GM12874 (cell line): ENCODE data around the gene TREX2.

Experiments
- TF ChIP-seq, protein P1 (sequence below): IDR thresholded peaks from 2 replicates; pipeline ENCODE4 v1.5.1; 2011; ENCODE audit warnings: low read depth, mild to moderate bottlenecking, control low read depth, low read length, moderate library complexity; ENCODE audit not compliant: insufficient read depth

TREX2 gene

DNA sequence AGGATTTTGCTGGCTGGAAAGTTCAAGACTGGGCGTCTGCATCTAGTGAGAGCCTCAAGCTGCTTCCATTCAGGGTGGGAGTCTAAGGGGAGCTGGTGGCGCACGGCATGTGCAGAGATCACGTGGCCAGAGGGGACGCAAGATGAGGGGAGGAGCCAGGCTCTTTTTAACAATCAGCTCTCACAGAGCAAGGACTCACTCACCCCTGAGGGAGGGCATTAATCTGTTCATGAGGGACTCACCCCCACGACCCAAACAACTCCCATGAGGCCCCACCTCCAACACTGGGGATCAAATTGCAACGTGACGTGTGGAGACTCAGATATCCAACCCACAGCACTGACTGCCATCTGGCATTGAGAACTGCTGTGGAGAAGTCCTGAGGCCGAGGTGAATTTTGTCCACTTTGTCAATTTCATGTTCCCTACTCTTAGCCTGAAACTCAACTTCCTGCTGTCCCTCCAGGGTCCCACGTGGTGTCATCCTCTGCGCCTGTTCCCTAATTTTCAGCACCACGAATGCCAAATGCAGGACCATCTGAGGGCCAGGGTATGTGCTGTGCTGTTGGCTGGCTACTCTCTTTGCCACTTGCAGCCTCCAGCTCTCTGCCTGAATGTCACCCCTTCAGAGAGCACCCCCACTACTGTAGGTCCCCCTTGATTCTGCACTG is 28.9 kb downstream of the TREX2 start:
- TF ChIP-seq, protein P1, sequence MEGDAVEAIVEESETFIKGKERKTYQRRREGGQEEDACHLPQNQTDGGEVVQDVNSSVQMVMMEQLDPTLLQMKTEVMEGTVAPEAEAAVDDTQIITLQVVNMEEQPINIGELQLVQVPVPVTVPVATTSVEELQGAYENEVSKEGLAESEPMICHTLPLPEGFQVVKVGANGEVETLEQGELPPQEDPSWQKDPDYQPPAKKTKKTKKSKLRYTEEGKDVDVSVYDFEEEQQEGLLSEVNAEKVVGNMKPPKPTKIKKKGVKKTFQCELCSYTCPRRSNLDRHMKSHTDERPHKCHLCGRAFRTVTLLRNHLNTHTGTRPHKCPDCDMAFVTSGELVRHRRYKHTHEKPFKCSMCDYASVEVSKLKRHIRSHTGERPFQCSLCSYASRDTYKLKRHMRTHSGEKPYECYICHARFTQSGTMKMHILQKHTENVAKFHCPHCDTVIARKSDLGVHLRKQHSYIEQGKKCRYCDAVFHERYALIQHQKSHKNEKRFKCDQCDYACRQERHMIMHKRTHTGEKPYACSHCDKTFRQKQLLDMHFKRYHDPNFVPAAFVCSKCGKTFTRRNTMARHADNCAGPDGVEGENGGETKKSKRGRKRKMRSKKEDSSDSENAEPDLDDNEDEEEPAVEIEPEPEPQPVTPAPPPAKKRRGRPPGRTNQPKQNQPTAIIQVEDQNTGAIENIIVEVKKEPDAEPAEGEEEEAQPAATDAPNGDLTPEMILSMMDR = no peak

DNA sequence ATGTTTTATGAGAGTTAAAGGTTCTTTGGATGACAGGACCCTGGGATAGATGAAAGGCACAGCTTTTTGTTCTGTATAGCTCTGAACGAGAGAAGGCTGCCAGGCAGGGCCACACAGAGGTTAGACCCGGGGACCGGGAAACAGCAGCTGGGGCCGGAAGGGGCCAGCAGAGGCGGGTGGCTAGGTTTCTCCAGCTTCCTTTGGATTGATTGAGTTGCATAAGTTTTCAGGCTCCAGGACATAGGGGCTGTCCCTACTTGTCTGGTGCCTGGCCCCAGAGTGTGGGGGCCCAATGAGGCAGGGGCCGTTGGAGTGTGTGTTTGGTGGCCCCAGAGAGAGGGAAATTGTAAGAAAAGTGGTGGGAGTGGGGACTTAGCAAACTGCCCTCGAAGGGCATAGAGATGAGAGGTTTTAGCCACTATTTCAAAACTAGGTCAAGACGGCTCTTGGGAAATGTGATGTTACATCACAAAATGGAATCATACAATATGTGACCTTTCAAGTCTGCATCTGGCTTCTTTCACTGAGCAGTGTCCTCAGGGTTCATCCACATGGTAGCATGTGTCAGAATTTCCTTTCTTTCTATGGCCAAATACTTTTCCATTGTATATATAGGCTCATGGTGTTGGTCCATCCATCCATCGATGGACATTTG is 30.9 kb downstream of the TREX2 start:
- TF ChIP-seq, protein P1 = no peak

DNA sequence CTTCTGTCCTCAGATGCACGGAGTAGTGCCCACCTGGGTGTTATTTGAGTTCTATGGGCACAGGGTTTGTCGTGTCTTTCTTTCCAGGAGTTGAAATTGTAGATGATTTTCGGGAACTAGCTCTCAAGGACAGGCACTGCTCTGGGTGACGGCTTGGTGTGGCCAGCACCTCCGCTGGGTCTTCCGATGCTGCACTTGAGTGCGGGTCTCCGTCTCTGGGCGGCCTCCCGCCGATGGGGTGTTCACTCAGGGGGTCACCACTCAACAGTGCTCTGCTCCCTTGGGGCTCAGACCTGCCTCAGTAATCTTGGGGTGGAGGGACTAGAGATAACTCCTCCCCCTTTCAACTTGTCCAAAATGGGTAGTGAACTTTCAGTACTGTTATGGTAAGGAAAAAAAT is 32.1 kb downstream of the TREX2 start:
- TF ChIP-seq, protein P1 = no peak

DNA sequence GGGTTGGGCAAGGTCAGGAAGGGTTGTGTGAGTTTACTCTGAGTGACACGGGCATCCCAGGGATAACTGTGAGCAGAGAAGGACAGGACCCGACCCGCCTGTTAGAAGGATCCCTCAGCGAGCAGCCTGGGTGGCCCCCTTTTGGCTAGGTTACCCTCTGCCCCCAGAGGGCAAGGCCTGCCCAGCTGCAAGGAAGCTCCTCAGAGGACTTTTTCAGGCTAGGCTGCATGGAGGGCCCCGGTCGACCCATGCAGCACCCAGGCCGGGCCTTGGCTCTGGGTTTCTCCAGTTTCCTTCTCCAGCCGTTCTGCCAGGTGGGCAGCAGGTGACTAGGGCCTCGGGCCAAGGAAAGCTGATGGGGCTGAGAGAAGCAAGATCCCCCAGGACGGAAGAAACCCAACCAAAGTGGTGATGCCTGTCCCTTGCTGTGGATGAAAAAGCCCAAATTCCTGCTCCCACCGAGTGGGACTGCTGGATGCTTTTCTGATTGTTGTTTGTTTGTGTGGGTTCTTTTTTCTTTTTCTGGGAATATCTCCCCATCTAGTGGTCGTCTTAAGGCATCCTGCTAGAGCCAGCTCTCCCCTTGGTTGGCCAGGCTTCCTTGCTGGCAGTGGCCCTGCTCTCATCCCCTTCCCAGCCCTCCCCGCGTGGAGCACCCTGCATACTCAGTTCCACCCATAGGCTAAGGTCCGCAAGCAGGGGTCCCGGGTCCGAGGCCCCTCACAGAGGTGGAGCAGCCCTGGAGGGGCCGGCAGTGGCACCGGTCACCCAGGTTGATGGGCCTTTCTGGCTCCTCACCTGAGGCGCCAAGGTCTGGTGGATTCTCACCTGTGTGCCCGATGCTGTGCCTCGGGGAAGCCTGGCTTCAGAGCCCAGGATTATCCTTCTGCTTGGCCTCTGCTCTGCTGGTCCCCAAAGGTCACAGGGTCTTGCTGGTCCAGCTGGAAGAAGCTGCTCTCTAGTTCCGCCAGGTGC is 32.8 kb downstream of the TREX2 start:
- TF ChIP-seq, protein P1 = no peak

DNA sequence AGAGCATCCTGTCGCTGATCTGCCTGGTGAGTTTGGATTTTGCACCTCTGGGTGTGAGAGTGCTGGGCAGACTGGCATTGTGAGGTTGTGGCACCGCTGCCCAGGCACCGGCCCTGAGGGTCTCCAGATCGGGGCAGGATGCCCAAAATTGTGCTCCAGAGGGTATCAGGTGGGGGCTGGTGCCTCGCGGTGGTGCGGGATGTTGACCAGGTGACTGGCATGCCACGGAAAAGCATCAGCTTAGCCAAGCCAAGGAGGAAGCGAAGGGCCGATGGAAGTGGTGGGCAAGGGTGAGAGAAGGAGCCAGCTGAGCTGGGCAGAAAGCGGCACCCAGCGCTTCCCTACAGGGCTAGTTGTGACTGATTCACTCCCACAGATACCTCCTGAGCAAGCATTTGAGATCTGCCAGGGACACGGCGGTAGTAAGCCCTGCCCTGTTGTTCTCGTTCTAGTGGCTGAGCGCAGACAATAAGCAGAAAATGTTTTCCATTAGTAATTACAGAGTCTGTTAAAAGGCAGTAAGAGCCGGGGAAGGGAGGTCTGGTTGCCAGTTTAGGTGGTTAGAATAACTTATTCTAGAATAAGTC is 33.8 kb downstream of the TREX2 start:
- TF ChIP-seq, protein P1 = no peak

DNA sequence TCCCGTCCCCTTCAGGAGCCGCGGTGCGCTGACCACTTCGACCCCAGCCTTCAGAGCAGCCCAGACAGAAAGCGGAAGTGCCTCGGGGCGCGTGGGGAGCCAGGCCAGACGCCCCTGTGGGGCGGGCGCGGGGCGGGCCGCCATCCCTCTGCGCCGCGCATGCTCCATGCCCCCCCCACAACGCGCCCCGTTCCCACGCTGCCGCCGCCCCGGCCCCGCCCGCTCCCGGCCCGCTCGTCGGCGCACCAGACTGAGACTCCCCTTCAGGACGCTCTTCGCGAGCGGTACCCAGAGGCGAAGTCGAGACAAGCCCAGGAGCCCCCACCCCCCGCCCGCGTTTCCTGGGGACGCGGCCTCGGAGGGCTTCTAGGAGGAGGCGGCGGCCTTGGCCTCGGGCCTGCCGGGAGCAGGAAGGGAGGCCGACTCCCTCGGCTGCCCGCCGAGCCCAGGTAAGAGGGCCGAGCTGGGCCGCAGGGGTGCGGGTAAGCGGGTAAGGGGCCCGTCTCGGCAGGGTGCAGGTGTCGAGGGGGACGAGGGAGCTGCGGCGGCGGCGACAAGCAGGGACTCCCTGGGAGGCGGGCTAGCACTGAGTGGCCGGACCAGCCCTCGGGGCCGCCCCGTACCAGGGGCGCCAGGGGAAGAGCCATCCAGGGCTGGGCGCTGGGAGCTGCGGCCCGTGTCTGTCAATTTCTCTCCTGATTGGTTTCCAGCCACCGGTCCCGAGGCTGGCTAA is 34.4 kb downstream of the TREX2 start, which contains the start of gene ZFP92:
ZFP92 (plus strand) TSS at position 218 of the 733 bp plus-strand sequence. CDS start 6,851 bp downstream, outside the sequence.
- TF ChIP-seq, protein P1 = no peak
